Forelimb muscle (tissue), 1 donor: ENCODE results near the gene MRPS16. TPM values are rescaled to one million over a fixed set of nuclear protein-coding genes. Genes with fewer than 3 reads are reported as not detected.

Source experiments
- DNase-seq: peaks from one replicate; pipeline ENCODE4 v3.0.0-alpha.2; 2013; ENCODE audit warnings: low read depth
- polyA plus RNA-seq: library from polyadenylated mRNA; unstranded; fragments of 120-200 nt; gene quantifications from one replicate; pipeline ENCODE4 v1.2.1, GENCODE V29; 2013; ENCODE audit not compliant: insufficient read length

Gene MRPS16
- polyA plus RNA-seq, 1 donor: 67.4 TPM

DNA sequence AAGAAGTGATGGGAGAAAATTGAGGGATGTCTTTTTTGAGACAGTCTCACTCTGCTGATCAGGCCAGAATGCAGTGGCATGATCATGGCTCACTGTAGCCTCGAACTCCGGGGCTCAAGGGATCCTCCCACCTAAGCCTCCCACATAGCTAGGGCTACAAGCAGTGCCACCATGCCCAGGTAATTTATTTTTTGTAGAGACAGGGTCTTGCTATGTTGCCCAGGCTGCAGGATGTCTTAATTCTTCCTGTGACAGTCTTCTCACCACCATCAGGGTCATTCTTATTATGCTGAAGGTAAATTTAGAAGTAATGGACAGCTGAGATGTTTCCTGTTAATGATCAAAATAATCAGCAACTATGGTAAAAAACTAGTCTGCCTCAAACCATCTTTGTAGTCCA, 12.5 kb downstream of the MRPS16 start:
- DNase-seq: no peak

DNA sequence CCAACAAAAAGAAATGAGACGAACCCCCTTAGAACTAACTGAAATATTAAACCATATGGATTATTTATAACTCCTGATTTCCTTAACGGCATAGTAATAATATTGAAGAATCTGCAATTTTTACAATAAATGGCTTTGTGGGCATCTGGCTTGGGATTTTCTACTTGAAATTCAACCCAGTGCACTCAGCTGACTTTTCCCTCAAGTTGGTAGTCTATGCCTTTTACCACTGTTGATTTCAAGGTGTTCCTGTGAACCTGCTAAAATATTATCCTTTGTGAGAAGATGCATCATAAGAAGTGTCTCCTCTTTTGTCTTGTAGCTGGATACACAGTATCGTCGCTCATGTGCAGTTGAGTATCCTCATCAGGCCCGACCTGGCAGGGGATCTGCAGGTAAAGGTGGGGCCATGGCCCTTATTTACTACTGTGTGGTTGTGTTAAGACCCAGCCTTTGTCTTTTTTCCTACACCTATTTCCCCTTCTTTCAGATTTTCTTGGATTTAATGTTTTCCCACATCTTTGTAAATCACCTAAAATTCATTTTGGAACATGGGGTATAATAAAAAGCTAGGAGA, 13.4 kb downstream of the MRPS16 start:
- DNase-seq: no peak

DNA sequence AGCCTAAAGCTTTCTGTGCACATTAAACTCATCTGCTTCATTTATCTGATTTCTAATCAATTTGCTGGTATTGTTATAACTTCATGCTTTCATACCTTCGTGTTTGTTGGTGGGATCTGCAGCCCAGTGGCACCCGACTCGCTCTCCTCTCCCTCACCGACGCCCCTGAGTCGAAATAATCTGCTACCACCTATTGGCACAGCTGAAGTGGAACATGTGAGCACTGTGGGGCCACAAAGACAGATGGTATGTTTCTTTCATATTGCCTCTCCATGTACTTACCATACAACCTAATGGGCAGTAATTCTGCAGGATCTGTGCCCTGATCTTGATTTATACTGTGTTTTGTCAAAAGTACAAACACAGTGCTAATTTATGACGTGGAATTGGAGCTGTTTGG, 17.7 kb downstream of the MRPS16 start:
- DNase-seq: no peak

GRCh38 chr10:73233883-73234282, 18.6 kb downstream of the MRPS16 start:
- no peak for DNase-seq

GRCh38 chr10:73232887-73233286, 19.6 kb downstream of the MRPS16 start:
- DNase-seq: no peak

GRCh38 chr10:73229567-73229966, 22.9 kb downstream of the MRPS16 start:
- no peak for DNase-seq

GRCh38 chr10:73228247-73228646, 24.2 kb downstream of the MRPS16 start:
- DNase-seq: no peak

- DNase-seq: no peak
These were observed 25.8 kb downstream of the MRPS16 start for GRCh38 chr10:73226663-73227062.

DNA sequence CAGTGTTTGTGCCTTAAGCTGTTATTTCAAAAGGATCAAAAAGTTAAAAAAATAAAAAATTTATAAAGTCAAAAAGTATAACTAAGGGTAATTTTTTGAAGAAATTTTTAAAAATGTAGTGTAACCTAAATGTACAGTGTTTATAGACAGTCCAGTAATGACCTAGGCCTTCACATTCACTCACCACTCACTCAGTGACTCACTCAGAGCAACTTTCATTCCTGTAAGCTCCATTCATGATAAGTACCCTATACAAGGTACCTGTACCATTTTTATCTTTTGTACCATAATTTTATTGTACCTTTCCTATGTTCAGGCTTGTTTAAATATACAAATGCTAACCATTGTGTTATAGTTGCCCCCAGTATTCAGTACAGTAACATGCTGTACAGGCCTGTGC, 26.9 kb downstream of the MRPS16 start:
- no peak for DNase-seq

GRCh38 chr10:73220989-73221388, 31.5 kb downstream of the MRPS16 start:
- DNase-seq: no peak

- no peak for DNase-seq
These were observed 33.1 kb downstream of the MRPS16 start for GRCh38 chr10:73219384-73219783.

DNA sequence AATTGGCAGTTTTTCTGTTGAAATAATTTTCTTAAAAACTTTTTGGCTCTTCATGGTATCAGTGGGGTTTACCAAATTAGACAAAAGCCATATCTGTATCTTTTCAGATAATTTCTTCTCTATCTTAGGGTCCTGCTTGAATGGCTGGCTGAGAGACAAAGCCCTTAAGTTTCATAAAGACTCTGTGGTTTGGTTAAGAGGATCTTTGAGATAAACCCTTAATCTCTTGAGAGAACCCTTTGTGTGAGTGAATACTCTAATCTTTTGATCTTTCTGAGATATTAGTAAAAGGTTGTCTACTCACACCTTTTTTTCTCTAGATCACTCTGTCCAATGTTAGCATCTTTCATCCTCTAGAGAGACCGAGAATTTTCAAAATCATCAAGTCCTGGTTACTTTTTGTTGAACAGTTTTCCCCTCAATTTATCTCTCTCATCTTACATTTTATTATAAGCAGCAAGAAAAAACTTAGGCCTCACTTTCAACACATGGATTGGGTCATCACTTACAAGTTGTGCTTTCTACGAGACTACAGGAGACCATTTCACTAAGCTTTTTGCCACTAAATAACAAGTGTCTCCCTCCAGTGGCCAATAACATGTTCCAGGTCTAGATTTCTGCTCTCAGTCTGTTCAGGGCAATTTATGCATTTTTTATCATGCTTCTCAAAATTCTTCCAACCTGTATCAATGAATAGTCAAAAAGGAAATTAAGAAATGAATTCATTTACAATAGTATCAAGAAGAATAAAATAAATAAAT, 33.8 kb downstream of the MRPS16 start:
- DNase-seq: no peak

DNA sequence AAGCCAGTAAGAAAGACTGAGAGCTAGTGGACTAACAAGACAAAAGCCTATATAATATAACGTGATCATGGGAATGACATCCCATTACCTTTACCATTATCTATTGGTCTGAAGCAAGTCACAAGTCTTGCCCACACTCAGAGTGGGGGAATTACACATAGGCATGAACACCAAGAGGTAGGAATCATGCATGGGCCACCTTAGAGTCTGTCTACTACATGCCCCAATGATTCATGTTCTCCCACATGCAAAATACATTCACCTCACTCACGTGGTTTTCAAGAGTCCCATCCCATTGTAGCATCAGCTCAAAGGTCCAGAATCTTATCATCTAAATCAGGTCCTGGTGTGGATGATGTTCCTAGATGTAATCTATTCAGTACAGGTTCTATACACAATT, 34.8 kb downstream of the MRPS16 start:
- DNase-seq: no peak

DNA sequence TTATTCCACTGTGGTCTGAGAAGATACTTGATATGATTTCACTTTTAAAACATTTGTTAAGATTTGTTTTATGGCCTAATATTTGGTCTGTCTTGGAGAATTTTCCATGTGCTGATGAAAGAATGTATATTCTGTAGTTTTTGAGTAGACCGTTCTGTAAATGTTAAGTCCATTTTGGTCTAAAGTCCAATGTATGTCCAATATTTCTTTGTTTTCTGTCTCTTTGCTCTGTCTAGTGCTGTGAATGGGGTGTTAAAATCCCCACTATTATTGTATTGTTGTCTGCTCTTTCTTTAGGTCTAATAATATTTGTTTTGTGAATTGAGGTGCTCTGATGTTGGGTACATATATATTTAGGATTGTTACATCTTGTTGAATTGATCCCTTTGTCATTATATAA, 36.7 kb downstream of the MRPS16 start:
- no peak for DNase-seq

DNA sequence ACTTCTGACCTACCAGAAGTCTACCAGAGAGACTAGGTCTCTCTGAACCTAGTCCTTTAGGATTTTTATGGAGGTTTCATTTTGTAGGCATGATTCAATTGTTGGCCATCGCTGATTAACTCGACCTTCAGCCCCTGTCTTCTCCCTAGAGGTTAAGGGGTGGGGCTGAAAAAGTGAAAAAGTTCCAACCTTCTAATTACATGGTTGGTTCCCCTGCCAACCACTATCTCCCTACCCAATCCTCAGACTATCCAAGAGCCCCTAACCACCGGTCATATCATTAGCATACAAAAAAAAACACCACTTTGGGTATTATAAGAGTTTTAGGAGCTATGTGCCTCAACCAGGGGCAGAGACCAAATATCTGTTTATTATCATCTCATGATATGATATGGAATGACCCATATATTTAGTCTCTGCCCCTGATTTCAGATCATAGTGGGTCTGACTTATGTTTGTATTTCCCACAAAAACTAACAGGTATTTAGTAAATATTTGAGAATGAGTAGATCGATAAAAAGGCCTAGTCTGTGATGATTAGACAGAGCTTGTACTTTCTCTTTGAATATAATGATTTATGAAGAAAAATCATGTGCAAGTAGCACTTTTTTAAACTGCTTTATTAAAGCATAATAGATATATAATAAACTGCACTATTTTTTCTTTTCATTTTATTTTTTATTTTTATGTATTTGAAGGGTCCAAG, 41.2 kb downstream of the MRPS16 start:
- no peak for DNase-seq

GRCh38 chr10:73210395-73211105, 41.9 kb downstream of the MRPS16 start:
- no peak for DNase-seq

- no peak for DNase-seq
These were observed 42.7 kb downstream of the MRPS16 start for GRCh38 chr10:73209705-73210104.

DNA sequence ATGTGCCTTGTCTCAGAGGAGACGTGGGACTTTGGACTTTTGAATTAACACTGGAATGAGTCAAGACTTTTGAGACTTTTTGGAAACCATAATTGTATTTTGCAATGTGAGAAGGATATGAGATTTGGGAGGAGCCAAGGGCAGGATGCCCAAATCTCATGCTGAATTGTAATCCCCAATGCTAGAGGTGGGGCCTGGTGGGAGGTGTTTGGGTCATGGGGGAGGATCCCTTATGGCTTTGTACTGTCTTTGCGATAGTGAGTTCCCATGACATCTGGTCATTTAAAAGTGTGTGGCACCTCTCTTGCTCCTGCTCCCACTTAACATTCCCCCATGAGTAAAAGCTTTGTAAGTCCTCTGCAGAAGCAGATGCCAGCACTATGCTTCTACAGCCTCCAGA, 44.6 kb downstream of the MRPS16 start:
- DNase-seq: no peak

- no peak for DNase-seq
These were observed 46.1 kb downstream of the MRPS16 start for GRCh38 chr10:73206385-73206784.

DNA sequence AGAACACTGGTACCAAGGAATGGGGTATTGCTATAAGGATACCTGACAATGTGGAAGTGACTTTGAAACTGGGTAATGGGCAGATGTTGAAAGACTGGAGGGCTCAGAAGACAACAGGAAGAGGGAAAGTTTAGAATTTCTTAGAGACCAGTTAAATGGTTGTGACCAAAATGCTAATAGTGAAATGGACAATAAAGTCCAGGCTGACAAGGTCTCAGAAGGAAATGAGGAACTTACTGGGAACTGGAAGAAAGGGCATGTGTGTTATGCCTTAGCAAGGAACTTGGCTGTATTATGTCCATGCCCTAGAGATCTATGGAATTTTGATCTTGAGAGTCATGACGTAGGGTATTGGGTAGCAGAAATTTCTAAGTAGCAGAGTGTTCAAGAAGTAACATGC, 46.6 kb downstream of the MRPS16 start:
- no peak for DNase-seq

DNA sequence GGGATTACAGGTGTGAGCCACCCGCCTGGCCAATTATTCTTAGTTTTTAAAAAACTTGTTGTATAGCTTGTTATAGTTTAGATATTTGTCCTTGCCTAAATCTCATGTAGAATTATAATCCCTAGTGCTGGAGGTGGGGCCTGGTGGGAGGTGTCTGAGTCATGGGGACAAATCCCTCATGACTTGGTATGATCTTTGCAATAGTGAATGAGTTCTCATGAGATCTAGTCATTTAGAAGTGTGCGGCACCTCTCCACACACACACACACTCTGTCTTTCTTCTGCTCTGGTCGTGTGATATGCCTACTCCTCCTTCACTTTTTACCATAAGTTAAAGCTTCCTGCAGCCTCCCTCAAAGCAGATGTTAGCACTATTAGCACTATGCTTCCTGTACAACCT, 47.4 kb downstream of the MRPS16 start:
- no peak for DNase-seq
